Measurements from ENCODE around the gene TMEM212. TPM values are rescaled to one million over a fixed set of nuclear protein-coding genes. Genes with fewer than 3 reads are reported as not detected.
"Not testable (repeated sequence)": the region's sequence is repeated elsewhere in the genome, so short reads cannot be mapped to it uniquely, and the experiment has no call there.

Gene TMEM212
- polyA plus RNA-seq, 1 donor (not counting 4 experiments of a cell fraction or from before 2014, with no cell fraction given), result not detected

- H3K27me3 ChIP-seq (ENCODE audit: control insufficient read depth, extremely low read depth, insufficient read depth, low read length), result no peaks in the 10 kb centered on the region
Observed at GRCh38 chr3:171813278-171813896, 29.8 kb upstream of the TMEM212 start.

GRCh38 chr3:171813897-171814460 is 29.2 kb upstream of the TMEM212 start:
- no peaks in the 10 kb centered on the region for H3K36me3 ChIP-seq (ENCODE audit: control insufficient read depth in 2 of 2, extremely low read depth in 1 of 2, insufficient read depth in 2 of 2, low read length in 2 of 2)
- H3K4me2 ChIP-seq (ENCODE audit: control insufficient read depth, extremely low read depth, insufficient read depth, low read depth, low read length), result no peak overlapping the region
- H3K4me3 ChIP-seq (ENCODE audit: control insufficient read depth in 2 of 3, extremely low read depth in 1 of 3, insufficient read depth in 2 of 3, low read depth in 1 of 3, low read length in 3 of 3), result no peak overlapping the region
- dilution Hi-C loops (cut with MboI; ENCODE audit: extremely low pct_ligation_motif_present, low sequenced_read_pairs), result no loop called here
- H3K27ac ChIP-seq (ENCODE audit: control insufficient read depth, insufficient read depth, low read length), result no peak overlapping the region
- H2AFZ ChIP-seq (ENCODE audit: control insufficient read depth, low read length), result no peak overlapping the region
- H3K4me1 ChIP-seq (ENCODE audit: control insufficient read depth, extremely low read depth, insufficient read depth, low read length), result peaks cover 30% of the 10 kb centered on the region
- no peaks in the 10 kb centered on the region for H3K79me2 ChIP-seq (ENCODE audit: control insufficient read depth, insufficient read depth, low read length)
- H3K9me1 ChIP-seq (ENCODE audit: control insufficient read depth, extremely low read depth, insufficient read depth, low read length), result no peaks in the 10 kb centered on the region
- H4K20me1 ChIP-seq (ENCODE audit: control insufficient read depth, extremely low read depth, insufficient read depth, low read length), result no peaks in the 10 kb centered on the region
- FAIRE-seq (no peak), DNase-seq (ENCODE audit: low read depth, low spot score) (no peak)
- no peak for TF ChIP-seq CTCF (optimal IDR thresholded peaks at IDR 0.05 in 1 of 3, IDR thresholded peaks at IDR 0.05 in 1 of 3, conservative IDR thresholded peaks at IDR 0.05 in 1 of 3; ENCODE audit: extremely low read depth in 1 of 3, insufficient read depth in 2 of 3, low read length in 3 of 3)
- no peak for TF ChIP-seq EZH2 (IDR thresholded peaks at IDR 0.05; ENCODE audit: low read length)
- no peaks in the 10 kb centered on the region for H3K9me3 ChIP-seq (ENCODE audit: control insufficient read depth, low read depth, low read length)
- H3K9ac ChIP-seq (ENCODE audit: control insufficient read depth, extremely low read depth, insufficient read depth, low read length), result no peak overlapping the region
- no peaks in the 10 kb centered on the region for H3K27me3 ChIP-seq (ENCODE audit: control insufficient read depth, extremely low read depth, insufficient read depth, low read length)

More at GRCh38 chr3:171813278-171813896, 29.8 kb upstream of the TMEM212 start:
- TF ChIP-seq EZH2 (IDR thresholded peaks at IDR 0.05; ENCODE audit: low read length) (no peak), CTCF (optimal IDR thresholded peaks at IDR 0.05 in 1 of 3, IDR thresholded peaks at IDR 0.05 in 1 of 3, conservative IDR thresholded peaks at IDR 0.05 in 1 of 3; ENCODE audit: extremely low read depth in 1 of 3, insufficient read depth in 2 of 3, low read length in 3 of 3) (no peak)
- Histone ChIP-seq H3K9me3 (ENCODE audit: control insufficient read depth, low read depth, low read length) (no peaks in the 10 kb centered on the region), H3K27ac (ENCODE audit: control insufficient read depth, insufficient read depth, low read length) (no peak overlapping the region), H3K4me3 (ENCODE audit: control insufficient read depth in 2 of 3, extremely low read depth in 1 of 3, insufficient read depth in 2 of 3, low read depth in 1 of 3, low read length in 3 of 3) (no peak overlapping the region), H3K36me3 (ENCODE audit: control insufficient read depth in 2 of 2, extremely low read depth in 1 of 2, insufficient read depth in 2 of 2, low read length in 2 of 2) (no peaks in the 10 kb centered on the region), H4K20me1 (ENCODE audit: control insufficient read depth, extremely low read depth, insufficient read depth, low read length) (no peaks in the 10 kb centered on the region), H2AFZ (ENCODE audit: control insufficient read depth, low read length) (no peak overlapping the region), H3K9ac (ENCODE audit: control insufficient read depth, extremely low read depth, insufficient read depth, low read length) (no peak overlapping the region), H3K4me1 (ENCODE audit: control insufficient read depth, extremely low read depth, insufficient read depth, low read length) (peaks cover 30% of the 10 kb centered on the region), H3K9me1 (ENCODE audit: control insufficient read depth, extremely low read depth, insufficient read depth, low read length) (no peaks in the 10 kb centered on the region), H3K79me2 (ENCODE audit: control insufficient read depth, insufficient read depth, low read length) (no peaks in the 10 kb centered on the region), H3K4me2 (ENCODE audit: control insufficient read depth, extremely low read depth, insufficient read depth, low read depth, low read length) (no peak overlapping the region)
- dilution Hi-C loops (cut with MboI; ENCODE audit: extremely low pct_ligation_motif_present, low sequenced_read_pairs), result no loop called here
- DNase-seq (ENCODE audit: low read depth, low spot score), result no peak
- FAIRE-seq, result no peak

DNA sequence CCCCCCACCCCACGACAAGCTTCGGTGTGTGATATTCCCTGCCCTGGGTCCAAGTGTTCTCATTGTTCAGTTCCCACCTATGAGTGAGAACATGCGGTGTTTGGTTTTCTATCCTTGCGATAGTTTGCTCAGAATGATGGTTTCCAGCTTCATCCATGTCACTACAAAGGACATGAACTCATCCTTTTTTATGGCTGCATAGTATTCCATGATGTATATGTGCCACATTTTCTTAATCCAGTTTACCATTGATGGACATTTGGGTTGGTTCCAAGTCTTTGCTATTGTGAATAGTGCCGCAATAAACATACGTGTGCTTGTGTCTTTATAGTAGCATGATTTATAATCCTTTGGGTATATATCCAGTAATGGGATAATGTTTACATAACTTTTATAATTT is 28.5 kb upstream of the TMEM212 start:
- peaks cover 28% of the 10 kb centered on the region for H3K4me1 ChIP-seq (ENCODE audit: control insufficient read depth, extremely low read depth, insufficient read depth, low read length)
- H4K20me1 ChIP-seq (ENCODE audit: control insufficient read depth, extremely low read depth, insufficient read depth, low read length); H3K9me3 ChIP-seq (ENCODE audit: control insufficient read depth, low read depth, low read length); H3K27me3 ChIP-seq (ENCODE audit: control insufficient read depth, extremely low read depth, insufficient read depth, low read length); H3K27ac ChIP-seq (ENCODE audit: control insufficient read depth, insufficient read depth, low read length); H3K4me2 ChIP-seq (ENCODE audit: control insufficient read depth, extremely low read depth, insufficient read depth, low read depth, low read length); H3K4me3 ChIP-seq (ENCODE audit: control insufficient read depth in 2 of 3, extremely low read depth in 1 of 3, insufficient read depth in 2 of 3, low read depth in 1 of 3, low read length in 3 of 3); H3K9ac ChIP-seq (ENCODE audit: control insufficient read depth, extremely low read depth, insufficient read depth, low read length); H2AFZ ChIP-seq (ENCODE audit: control insufficient read depth, low read length); dilution Hi-C loops (cut with MboI; ENCODE audit: extremely low pct_ligation_motif_present, low sequenced_read_pairs); H3K36me3 ChIP-seq (ENCODE audit: control insufficient read depth in 2 of 2, extremely low read depth in 1 of 2, insufficient read depth in 2 of 2, low read length in 2 of 2); H3K9me1 ChIP-seq (ENCODE audit: control insufficient read depth, extremely low read depth, insufficient read depth, low read length); DNase-seq (ENCODE audit: low read depth, low spot score); H3K79me2 ChIP-seq (ENCODE audit: control insufficient read depth, insufficient read depth, low read length); FAIRE-seq: not testable (repeated sequence)
